Eye (tissue), 1 donor: Measurements from ENCODE around the gene RNF181.
"Not testable (repeated sequence)": the region's sequence is repeated elsewhere in the genome, so short reads cannot be mapped to it uniquely, and the experiment has no call there.

Experiments used
- DNase-seq: peaks from one replicate; pipeline ENCODE4 v3.0.0-alpha.2; 2015

Gene RNF181

DNA sequence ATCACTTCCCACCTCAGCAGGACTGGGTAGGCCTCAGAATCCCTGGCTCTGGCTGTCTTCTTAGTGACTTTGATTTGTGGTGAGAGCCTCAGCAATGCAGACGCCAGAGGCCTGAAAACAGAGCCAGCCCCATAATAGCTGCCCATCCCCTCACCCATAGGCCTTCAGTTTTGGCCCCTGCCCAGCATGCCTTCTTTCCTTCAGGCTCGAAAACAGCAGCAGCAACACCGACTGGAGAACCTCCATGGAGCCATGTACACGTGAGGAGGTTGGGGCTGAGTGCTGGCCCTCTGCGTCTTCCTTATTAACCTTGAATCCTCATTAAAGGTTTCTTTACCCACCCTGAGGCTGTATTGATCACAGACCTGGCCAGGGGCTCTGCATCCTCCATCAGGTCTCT lies 1.7 kb downstream of the RNF181 start:
- no peak for DNase-seq

DNA sequence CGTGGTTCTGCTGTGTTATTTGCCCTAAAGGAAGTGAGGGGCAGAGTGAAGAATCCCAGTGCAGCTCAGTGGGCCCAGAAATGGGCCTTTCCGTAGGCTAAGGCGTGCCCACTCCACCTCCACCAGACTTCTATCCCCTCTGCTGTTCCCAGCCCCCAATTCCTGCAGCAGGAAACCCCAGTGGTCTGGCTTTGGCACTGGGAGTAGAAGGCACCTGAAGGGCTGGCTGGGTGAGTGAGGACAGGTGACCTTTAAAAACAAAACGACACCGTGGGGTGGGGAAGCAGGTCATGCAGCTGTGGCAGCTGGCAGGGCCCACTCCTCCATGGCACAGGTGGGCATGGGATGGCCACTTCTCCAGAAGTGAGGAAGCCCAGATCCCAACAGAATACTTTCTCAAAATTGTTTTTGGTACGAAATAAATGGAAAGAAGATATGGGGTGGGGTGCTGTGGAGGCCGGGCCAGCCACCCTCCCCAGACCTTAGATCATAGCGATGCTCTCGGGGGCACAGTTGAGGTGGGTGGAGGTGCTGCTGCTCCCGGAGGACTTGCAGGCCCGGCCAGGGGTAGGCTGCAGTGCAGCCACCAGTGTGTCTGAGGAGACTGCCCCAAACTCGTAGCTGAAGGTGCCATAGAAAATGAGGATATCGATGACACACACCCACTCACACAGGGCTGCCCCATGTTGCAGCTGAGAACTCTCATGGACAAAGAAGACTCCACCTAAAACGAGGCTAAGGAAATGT lies 3.2 kb downstream of the RNF181 start:
- no peak for DNase-seq

DNA sequence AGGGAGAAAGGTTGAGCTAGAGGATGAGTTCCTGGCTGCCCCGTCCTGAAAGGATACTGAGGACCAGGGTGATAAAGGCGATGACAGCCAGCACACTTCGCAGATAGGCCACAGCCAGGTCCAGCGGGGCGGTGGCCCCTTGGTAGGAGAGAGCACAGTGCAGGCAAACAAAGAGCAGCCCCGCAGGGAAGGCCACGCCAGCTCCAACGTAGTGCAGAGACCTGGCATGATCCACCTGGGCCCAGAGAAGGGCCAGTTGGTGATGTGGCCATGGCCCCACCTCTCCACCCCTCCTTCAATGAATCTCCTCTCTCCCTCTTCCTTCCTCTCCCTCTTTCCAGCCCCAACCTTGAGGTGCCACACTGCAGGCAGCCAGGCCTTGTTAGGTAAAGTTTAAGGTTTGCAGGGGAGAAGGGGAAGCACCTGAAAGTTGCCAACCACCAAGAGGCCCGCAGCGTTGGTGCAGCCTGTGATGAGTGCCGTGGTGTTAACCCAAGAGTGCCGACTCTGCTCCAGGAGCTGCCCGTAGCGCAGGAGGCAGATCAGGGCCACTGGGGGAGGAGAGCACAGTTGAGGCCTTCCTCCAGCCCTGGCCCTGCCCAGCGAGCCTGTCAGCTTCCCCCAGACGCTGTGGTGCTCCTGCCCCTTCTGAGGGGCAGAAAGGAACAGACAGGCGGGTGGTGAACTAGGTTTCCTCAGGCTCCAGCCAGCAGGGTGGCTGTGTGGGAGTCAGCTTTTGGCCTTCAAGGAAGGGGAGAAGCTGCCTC lies 4.1 kb downstream of the RNF181 start:
- no peak for DNase-seq

GRCh38 chr2:85600235-85600575 lies 4.7 kb downstream of the RNF181 start:
- DNase-seq: no peak

DNA sequence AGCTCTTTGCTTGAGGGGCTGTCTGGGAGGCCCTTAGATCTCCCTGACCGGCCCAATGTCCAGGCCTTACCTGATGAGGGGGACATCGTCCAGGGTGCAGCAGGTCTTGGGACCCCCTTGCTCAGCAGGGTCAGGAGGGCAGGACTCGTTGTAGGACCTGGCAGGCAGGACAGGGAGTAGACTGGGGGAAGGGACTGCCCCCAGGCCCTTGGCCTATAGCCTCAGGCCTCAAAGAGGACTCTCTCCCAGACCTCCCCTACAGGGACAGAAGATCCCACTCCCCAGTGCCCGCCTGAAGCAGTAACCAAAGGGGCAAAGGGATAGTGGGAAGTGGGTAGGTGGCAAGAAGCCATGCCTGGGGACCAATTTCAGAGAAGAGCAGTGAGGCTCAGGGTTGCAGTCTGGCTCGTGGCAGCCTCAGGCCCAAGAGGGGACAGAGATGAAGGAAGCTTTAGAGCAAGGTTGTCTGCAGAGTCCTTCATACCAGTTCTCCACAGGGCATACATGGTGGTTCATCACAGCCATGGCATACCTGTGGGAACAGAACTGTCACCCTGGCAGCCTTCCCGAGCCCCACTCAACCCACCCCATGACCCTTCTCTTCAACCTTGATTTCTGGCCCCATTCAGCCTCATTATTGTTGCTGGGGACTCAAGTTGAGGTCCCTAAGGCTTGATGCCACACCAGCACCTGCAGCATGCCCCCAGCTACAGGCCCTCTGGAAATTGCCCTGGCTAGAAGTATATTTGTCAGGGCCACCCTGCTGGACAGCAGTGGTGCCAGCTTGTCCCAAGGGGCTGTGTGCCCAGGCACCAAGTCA lies 5.6 kb downstream of the RNF181 start:
- no peak for DNase-seq

DNA sequence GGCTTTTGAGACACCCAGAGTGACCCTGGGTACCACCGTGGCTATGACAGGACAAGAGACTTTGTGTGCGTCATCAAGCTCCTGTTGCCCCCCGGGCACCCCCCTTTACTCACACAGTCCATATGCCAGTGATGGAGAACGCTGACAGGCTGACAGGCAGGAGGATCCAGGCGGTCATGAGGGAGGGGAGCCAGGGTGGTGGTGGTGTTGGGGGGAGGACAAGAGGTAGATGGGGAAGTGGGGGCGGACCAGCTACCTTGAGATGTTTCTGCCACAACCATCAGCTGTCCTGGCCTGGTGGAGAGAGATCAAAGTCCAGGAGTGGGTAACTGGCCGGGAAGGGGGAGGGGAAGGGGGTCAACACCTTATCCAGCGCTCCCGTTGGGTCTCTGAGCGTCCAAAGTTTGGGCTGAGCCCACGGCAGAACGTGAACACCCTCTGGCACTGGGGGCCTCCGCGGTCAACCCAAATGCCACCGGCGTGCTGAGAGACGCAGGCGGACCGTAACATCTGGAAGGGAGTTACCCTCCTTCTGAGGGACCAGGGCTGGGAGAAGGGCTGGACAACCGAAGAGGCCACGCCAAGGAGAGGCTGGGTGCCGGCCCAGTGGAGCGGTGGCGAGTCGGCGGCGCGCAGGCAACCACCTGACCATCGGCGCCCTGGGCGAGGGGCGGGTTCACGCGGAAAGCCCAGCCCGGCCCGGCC lies 6.4 kb downstream of the RNF181 start:
- DNase-seq: peak; percentile 28

GRCh38 chr2:85602476-85603234 lies 7.1 kb downstream of the RNF181 start, which contains the start of gene TMEM150A:
TSS of gene TMEM150A (minus strand) at chr2:85602698. CDS start at chr2:85601948, 750 bp downstream.
- peak; percentile 95 for DNase-seq

DNA sequence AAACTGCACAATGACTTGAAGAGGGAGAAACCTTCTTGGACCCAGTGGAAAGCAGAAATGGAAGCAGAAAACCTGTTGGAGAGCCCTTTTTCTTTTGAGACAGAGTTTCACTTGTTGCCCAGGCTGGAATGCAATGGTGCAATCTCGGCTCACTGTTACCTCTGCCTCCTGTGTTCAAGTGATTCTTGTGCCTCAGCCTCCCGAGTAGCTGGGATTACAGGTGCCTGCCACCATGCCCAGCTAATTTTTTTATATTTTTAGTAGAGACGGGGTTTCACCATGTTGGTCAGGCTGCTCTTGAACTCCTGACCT lies 8.5 kb downstream of the RNF181 start:
- DNase-seq: not testable (repeated sequence)

DNA sequence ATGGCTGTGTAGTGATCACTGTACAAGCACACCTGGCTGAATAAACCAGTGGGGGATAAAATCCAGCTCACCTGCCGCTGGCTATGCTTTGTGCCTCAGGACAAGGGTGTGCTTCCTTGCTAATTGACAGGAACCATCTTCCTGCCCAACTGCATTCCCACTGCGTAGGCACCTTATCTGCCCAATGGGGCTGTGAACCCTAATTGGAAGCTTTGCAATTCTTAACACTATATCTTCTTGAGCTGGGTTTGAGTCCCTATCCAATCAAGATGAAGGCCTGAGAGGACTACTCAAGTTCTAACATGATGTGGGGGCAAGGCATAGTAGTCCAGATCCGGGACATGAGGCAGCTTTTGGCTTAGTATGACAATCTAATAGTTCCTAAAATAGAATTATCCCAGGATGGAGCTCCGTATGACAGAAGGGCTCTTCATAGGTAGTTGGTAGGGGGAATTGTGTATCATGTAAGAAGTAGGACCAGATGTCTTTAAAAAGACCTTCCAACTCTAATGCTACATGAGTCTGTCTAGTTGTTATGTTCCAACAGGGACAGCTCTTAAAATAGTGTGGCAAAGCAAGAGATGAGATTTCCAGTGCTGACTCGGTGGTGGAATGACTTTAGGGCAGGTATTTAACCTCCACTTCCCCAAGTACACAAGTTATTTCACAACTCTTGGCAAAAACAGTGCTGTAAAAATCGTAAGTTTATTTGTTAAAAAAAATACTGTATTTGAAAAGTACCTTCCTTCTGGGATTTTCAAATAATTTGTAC lies 9.2 kb downstream of the RNF181 start:
- no peak for DNase-seq

- peak; percentile 77 for DNase-seq
Observed at GRCh38 chr2:85605406-85606115, 10.0 kb downstream of the RNF181 start.

- no peak for DNase-seq
Observed at GRCh38 chr2:85606116-85606455, 10.5 kb downstream of the RNF181 start.

GRCh38 chr2:85607268-85608215 lies 12.0 kb downstream of the RNF181 start:
- no peak for DNase-seq

DNA sequence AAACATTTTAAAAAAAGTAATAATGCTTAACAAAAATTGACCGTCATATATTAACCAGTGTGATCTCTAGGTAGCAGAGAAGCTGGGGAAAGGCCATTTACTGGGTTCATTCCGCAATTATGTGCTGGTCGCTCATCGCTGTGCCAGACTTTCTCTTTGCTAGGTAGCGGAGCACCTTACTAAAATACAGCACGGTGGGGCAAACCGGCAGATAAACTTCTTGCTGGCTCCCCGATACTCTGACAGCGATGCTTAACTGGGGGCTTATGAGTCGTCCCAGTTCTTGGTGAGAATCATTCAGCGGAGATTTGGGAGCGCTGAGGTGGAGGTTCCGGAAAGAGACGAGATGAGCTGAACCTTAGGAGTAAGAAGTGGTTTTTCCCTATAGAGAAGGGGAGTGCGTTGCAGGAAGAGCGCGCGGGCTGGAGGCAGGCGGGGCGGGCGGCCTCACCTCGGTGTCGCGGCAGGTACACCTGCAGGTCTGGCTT lies 15.7 kb downstream of the RNF181 start:
- DNase-seq: no peak

GRCh38 chr2:85611705-85612587 lies 16.4 kb downstream of the RNF181 start, which contains the start of gene C2orf68:
TSS of gene C2orf68 (minus strand) at chr2:85612066. CDS start at chr2:85611984, 82 bp downstream.
- peak; percentile 97 for DNase-seq

DNA sequence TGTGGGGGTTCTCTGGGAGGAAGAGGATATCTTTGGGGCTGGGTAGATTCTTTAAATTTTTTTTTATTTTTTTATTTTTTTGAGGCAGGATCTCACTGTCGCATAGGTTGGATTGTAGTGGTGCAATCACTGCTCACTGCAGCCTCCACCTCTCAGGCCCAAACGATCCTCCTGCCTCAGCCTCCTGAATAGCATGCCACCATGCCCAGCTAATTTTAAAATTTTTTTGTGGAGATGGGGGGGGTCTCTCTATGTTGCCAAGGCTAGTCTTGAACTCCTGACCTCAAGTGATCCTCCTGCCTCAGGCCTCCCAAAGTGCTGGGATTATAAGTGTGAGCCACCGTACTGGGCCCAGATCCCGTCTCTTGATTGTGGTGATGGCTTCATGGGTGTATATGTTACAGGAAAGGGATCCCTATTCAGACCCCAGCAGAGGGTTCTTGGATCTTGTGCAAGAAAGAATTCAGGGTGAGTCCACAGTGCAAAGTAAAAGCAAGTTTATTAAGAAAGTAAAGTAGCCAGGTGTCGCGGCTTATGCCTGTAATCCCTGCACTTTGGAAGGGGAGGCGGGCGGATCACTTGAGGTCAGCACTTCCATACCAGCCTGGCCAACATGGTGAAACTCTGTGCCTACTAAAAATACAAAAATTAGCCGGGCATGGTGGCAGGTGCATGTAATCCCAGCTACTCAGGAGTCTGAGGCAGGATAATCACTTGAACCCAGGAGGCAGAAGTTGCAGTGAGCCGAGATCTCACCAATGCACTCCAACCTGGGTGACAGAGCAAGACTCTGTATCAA lies 18.4 kb downstream of the RNF181 start:
- no peak for DNase-seq

GRCh38 chr2:85614757-85615156 lies 19.2 kb downstream of the RNF181 start:
- not testable (repeated sequence) for DNase-seq

GRCh38 chr2:85615413-85615728 lies 19.8 kb downstream of the RNF181 start:
- DNase-seq: no peak

- not testable (repeated sequence) for DNase-seq
Observed at GRCh38 chr2:85617723-85618122, 22.2 kb downstream of the RNF181 start.
